HL-60 (cell line): ENCODE results near the gene ATL2.

Experiments
- DNase-seq, 2 experiments: peaks; one replicate each; pipeline ENCODE4 v3.0.0-alpha.2; 2010 to 2020; ENCODE audit warnings: low read depth in 1 of 2, low spot score in 1 of 2
- H3K27ac ChIP-seq: fragments of 250-450 bp; sonication (Bioruptor Pico); replicated peaks from 2 replicates; pipeline ENCODE4 v1.5.1; 2020; ENCODE audit warnings: mild to moderate bottlenecking, moderate library complexity
- H3K27me3 ChIP-seq: fragments of 250-450 bp; sonication (Bioruptor Pico); 2 replicates; pipeline ENCODE4 v1.5.1; 2021; ENCODE audit warnings: mild to moderate bottlenecking, moderate library complexity; ENCODE audit not compliant: insufficient read depth, poor library complexity, severe bottlenecking
- H3K4me3 ChIP-seq: replicated peaks from 2 replicates; pipeline ENCODE4 v1.5.1; 2011; ENCODE audit warnings: mild to moderate bottlenecking, control low read depth, low read length; ENCODE audit not compliant: insufficient read depth
- CTCF ChIP-seq: IDR thresholded peaks from one replicate; pipeline ENCODE4 v1.5.1; 2011; ENCODE audit warnings: low read length, control low read depth, inconsistent platforms; ENCODE audit not compliant: insufficient read depth
- GABPA ChIP-seq: IDR thresholded peaks from 2 replicates; pipeline ENCODE4 v1.6.1; 2012; ENCODE audit warnings: low read depth
- POLR2AphosphoS5 ChIP-seq: IDR thresholded peaks from 2 replicates; pipeline ENCODE4 v1.6.1; 2012; ENCODE audit warnings: low read depth
- REST ChIP-seq: IDR thresholded peaks from 2 replicates; pipeline ENCODE4 v1.6.1; 2012; ENCODE audit warnings: low read depth; ENCODE audit not compliant: insufficient replicate concordance
- SPI1 ChIP-seq: IDR thresholded peaks from 2 replicates; pipeline ENCODE4 v1.6.1; 2012; ENCODE audit warnings: low read depth, mild to moderate bottlenecking, borderline replicate concordance

The ATL2 gene

GRCh38 chr2:38344813-38345212 is 32.3 kb downstream of the ATL2 start:
- DNase-seq = no peak
- H3K27ac ChIP-seq = no peak overlapping the region
- no peak overlapping the region for H3K4me3 ChIP-seq
- no peaks in the 10 kb centered on the region for H3K27me3 ChIP-seq
- TF ChIP-seq SPI1 (no peak), GABPA (no peak), CTCF (no peak), POLR2AphosphoS5 (no peak), REST (no peak)

- Histone ChIP-seq H3K4me3 (no peak overlapping the region), H3K27ac (no peak overlapping the region), H3K27me3 (no peaks in the 10 kb centered on the region)
- TF ChIP-seq SPI1 = no peak
- TF ChIP-seq CTCF = no peak
- no peak for TF ChIP-seq GABPA
- TF ChIP-seq POLR2AphosphoS5 = no peak
- TF ChIP-seq REST = no peak
- DNase-seq = no peak
These were observed 33.9 kb downstream of the ATL2 start for GRCh38 chr2:38343212-38343611.

- no peaks in the 10 kb centered on the region for H3K27me3 ChIP-seq
- no peak overlapping the region for H3K27ac ChIP-seq
- H3K4me3 ChIP-seq = no peak overlapping the region
- no peak for DNase-seq
- TF ChIP-seq SPI1 (no peak), POLR2AphosphoS5 (no peak), CTCF (no peak), GABPA (no peak), REST (no peak)
These were observed 40.5 kb downstream of the ATL2 start for GRCh38 chr2:38336621-38337020.
